Choroid plexus epithelial cell (primary cell): Measurements from ENCODE around the gene THSD8.
A peak's percentile ranks its signal among the peaks of the same experiment; 100 is the strongest.
"Not testable (repeated sequence)": the region's sequence is repeated elsewhere in the genome, so short reads cannot be mapped to it uniquely, and the experiment has no call there.

Experiments
- DNase-seq: peaks from one replicate; pipeline ENCODE4 v3.0.0-alpha.2; 2010; ENCODE audit warnings: low read depth
- H3K4me3 ChIP-seq: 2 replicates; pipeline ENCODE4 v1.5.1; 2011; ENCODE audit warnings: low read depth, mild to moderate bottlenecking, control low read depth, low read length, moderate library complexity
- TF ChIP-seq, protein P1 (sequence below): conservative IDR thresholded peaks from 2 replicates; pipeline ENCODE4 v1.5.1; 2011; ENCODE audit warnings: low read depth, mild to moderate bottlenecking, control low read depth, inconsistent platforms, low read length, moderate library complexity

THSD8 gene

DNA sequence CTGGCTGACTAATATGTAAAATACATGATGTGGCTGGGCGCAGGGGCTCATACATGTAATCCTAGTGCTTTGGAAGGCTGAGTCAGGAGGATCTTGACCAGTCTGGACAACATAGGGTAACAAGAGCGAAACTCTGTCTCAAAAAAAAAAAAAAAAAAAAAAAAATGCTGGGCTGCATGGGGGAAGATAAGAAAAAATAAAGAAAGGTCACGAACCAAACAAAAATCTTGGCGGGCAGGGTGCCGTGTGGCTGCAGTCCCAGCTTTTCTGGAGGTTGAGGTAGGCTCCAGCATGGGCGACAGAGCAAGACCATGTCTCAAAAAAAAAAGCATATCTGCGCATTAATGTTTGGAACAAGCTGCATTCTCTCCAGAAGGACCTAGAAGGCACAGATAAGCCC, 13.2 kb downstream of the THSD8 start:
- no peak for DNase-seq
- no peak overlapping the region for H3K4me3 ChIP-seq
- TF ChIP-seq, protein P1, sequence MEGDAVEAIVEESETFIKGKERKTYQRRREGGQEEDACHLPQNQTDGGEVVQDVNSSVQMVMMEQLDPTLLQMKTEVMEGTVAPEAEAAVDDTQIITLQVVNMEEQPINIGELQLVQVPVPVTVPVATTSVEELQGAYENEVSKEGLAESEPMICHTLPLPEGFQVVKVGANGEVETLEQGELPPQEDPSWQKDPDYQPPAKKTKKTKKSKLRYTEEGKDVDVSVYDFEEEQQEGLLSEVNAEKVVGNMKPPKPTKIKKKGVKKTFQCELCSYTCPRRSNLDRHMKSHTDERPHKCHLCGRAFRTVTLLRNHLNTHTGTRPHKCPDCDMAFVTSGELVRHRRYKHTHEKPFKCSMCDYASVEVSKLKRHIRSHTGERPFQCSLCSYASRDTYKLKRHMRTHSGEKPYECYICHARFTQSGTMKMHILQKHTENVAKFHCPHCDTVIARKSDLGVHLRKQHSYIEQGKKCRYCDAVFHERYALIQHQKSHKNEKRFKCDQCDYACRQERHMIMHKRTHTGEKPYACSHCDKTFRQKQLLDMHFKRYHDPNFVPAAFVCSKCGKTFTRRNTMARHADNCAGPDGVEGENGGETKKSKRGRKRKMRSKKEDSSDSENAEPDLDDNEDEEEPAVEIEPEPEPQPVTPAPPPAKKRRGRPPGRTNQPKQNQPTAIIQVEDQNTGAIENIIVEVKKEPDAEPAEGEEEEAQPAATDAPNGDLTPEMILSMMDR: no peak

DNA sequence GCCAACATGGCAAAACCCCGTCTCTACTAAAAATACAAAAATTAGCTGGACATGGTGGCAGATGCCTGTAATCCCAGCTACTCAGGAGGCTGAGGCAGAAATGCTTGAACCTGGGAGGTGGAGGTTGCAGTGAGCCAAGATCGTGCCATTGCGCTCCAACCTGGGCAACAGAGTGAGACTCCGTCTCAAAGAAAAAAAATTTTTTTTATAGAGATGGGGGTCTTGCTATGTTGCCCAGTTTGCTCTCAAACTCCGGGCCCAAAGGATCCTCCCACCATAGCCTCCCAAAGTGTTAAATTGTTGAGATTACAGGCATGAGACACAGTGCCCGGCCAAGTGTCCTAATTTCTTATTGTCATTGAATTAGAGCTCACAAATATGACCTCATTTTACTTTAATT, 15.3 kb downstream of the THSD8 start:
- not testable (repeated sequence) for DNase-seq

DNA sequence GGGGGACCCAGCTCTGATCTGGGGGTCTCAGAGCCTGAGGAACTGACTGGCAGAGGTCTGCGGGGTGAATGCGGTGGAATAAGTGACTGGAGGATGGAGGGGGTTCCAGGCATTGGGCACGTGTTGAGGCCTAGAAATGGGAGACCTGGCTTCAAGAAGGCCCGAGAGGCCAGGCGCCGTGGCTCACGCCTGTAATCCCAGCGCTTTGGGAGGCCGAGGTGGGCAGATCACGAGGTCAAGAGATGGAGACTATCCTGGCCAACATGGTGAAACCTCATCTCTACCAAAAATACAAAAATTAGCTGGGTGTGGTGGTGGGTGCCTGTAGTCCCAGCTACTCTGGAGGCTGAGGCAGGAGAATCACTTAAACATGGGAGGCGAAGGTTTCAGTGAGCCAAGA, 15.9 kb downstream of the THSD8 start:
- H3K4me3 ChIP-seq, DNase-seq: not testable (repeated sequence)

More for the DNA sequence above, 15.3 kb downstream of the THSD8 start:
- not testable (repeated sequence) for H3K4me3 ChIP-seq

DNA sequence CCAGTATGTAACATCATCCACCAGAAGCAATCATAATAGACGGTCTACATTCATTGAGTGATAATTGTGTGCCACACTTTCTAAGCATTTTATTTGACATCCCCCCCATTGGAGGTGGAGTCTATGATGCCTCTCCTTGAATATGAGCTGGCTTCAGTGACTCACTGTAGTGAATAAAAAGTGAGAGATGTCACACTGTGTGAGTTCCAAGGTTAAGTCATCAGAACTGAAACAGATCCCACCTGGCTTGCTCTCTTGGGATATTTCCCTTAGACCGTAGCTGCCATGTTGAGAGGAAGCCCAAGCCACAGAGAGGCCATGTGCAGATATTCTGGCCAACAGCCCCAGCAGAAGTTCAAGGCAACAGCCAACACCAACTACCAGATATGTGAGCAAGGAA, 19.9 kb downstream of the THSD8 start:
- no peak overlapping the region for H3K4me3 ChIP-seq
- no peak for DNase-seq
- TF ChIP-seq, protein P1: no peak

DNA sequence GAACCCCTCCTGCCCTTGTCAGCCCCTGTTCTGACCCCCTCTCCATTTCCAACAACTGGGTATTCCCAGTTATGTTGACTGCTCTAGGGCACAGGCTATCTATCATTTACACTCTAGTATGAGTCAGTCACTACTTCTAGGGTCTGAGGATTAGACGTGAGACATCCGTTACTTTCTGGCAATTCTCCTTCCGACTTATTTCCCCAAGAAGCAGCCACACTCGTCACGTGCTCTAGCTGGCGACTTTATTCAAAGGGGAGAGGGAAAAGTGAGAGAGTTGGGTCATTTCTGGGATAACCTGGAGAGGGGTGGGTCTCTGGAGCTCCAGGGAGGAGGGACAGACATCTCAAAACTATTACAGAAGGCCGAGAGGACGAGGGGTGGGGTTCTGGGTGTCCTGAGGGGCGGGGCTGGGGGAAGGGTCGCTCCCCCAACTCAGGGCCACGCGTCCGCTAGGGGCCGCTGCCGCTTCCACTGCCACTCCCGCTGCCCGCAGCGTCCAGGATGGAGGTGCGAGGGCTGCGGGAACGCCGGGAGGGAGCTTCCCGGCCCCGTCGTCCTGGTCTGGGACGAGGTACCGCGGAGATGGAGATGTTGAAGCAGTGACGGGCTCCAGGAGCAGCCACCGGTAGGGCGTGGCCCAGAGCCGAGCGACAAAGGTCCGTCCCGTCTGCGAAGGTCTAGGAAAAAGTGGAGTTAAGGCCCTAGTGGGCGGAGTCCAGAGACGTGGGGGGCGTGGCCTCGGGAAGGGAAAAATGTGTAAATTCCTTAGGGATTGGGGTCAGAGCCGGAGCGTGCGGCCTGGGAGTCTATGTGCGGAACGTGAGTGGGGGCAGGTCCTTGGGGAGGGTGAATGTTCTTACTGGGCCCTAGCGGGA, 23.6 kb downstream of the THSD8 start:
- H3K4me3 ChIP-seq: no peak overlapping the region
- DNase-seq: no peak
- TF ChIP-seq, protein P1: peak; percentile 53

DNA sequence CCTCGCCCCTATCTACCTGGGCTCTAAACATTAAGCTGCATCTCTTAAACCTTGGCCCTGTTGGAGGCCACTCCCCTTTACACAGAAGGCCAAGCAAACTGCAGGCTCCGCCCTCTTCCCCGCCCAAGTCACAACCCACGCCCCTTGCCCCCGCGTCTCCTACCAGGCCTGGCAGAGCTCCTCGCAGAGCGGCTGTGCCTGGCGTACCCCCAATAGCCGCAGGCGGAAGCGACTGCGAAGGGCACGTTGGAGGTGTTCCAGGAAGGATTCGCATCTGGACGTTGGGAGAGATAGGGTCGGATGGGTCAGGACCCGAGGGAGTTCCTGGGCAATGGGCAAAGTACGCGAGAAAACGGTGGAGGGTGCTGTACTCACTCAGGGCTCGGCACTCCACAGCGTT, 26.6 kb downstream of the THSD8 start:
- H3K4me3 ChIP-seq: no peak overlapping the region
- TF ChIP-seq, protein P1: no peak
- DNase-seq: no peak

DNA sequence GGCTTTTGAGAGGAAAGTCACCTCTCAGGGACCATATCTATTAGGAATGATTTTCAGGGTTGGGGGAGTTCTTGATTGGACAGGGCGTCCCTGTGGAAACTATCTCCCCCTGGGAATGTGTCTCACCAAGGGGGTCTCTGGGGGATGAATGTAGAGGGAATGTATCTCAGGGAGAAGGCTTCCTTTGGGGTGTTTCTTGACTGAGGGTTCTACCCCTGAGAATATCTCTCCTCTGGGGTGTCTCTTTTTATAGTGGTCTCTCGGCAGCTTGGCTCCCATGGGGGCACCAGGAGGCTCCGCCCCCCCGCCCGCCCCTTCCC, 31.5 kb downstream of the THSD8 start:
- no peak overlapping the region for H3K4me3 ChIP-seq
- TF ChIP-seq, protein P1: no peak
- DNase-seq: no peak

DNA sequence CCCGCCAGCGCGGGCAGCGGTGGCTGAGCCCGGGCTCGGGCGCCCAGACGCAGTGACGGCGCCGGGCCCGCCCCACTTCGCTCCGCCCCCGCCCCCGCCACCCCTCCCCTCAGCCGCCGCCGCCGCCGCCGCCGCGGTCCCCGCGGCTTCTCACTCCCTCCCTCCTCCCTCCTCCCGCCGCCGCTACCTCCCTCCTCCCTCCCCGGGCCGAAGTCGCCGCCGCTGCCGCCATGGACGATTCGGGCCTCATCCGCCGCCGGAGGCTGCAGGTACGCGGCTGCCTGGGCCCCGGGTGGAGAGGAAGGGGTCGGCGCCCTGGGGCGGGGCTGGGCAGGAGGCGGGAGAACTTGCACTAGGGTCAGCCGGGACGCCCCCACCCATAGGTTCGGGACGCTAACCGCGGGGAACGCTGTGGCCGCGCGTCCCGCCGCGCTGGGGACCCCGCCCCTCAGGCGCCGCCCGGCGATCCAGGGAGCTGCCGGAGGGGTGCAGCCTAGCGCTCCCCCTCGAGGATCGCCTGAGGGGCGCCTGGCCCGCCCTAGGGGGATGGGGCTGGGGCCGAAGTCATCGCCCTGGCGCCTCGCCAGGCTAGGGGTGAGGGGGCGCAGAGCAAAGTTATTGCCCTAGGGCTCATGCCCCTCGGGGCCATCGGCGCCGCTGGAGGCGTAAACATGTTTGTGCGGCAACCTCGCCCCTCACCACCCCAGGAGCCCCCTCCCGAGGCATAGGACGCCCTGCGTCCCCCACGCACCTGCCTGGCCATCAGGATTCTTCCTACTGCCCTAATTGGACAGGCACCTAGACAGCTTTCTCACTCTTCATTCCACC, 32.1 kb downstream of the THSD8 start:
- peak overlapping the region; percentile 37 for H3K4me3 ChIP-seq
- DNase-seq: no peak
- TF ChIP-seq, protein P1: no peak
